ENCODE data around the gene EGFR. TPM values are rescaled to one million over a fixed set of nuclear protein-coding genes. Genes with fewer than 3 reads are reported as not detected.

The EGFR gene
- total RNA-seq: not detected

- DNase-seq: no peak
Measured at GRCh38 chr7:55018361-55019190, at the start of gene EGFR. TSS of gene EGFR (plus strand) at chr7:55019017. CDS start at chr7:55019278, 261 bp downstream.

GRCh38 chr7:54969208-54969967, 49.4 kb upstream of the EGFR start:
- DNase-seq: no peak

- DNase-seq: no peak
Measured at GRCh38 chr7:54972733-54973294, 46.0 kb upstream of the EGFR start.

- DNase-seq: no peak
Measured at GRCh38 chr7:54978364-54979116, 40.3 kb upstream of the EGFR start.

- DNase-seq: no peak
Measured at GRCh38 chr7:54980521-54980920, 38.3 kb upstream of the EGFR start.

GRCh38 chr7:54981913-54982312, 36.9 kb upstream of the EGFR start:
- DNase-seq: no peak

DNA sequence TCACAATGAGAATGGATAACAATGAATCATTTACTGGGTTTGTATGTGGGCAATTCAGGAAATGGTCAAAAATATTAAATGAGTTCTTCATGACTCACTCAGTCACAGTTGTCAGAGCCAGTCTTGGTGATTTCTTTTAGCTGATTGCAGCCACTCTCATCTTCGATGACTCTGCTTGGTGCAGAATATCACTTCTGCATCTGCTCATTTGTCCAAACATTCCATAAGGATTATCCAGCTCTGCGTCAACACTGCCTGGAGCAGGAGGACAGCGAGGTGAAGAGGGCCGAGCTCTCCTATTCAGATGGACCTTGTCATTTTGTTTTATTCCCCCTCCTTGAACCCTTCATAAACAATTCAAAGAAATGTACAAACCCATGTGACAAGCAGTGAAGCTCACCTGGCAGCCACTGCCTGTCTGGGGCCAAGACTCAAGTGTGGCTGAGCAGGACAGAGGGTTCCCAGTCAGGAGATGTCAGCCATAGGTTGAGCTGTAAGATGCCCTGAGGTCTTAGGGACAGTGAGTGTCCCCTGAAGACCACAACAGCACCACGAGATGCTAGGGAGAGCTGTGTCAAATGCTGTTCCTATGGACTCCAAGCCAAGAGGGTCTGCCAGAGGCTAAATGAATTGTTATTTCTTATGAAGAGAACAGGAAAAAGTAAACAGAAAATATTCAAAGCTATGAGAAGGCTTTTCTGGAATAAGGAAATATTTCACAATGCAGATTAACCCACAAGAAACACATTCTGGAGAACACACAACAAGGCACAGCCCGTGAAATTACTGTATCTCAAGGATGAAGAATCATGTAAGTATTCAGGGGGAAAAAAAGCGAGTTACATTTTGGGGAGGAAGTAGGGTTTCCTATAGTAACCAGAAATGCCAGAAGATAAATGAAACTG, 33.1 kb upstream of the EGFR start:
- DNase-seq: no peak

DNA sequence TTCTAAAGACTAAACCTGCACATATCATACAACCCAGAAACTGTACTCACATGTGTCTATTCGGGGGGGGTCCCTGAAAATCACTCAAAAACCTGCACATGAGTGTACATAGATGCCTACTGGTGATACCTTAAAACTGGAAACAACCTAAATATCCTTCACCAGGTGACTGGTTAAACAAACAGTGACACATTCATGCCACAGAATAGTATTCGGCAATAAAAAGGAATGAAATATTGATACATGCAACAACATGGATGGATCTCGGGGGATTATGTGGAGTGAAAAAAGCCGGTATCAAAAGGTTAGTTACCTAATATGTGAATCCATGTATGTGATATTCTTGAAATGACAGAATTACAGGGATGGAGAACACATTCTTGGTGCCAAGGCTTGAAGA, 32.1 kb upstream of the EGFR start:
- DNase-seq: no peak

- DNase-seq: no peak
Measured at GRCh38 chr7:54987772-54988171, 31.0 kb upstream of the EGFR start.

DNA sequence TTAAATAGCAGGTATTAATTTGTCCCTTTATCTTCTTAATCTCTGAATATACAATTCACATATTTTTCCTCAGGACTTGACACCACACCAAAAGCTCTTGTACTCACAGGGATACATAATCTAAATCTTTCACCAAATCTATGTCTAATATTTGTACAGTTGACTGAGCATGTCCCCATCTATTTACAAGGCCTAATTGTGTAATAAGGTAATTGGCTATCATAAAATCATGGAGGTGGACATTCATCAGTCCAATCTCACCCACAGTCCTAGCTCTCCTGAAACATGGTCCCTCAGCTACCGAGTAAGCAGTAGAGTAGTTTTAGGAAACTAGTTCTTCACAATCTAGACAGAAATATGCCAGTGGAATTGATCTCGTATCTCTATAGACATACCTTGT, 30.3 kb upstream of the EGFR start:
- DNase-seq: no peak

GRCh38 chr7:54989453-54990225, 29.2 kb upstream of the EGFR start:
- DNase-seq: no peak

GRCh38 chr7:54991341-54991740, 27.5 kb upstream of the EGFR start:
- no peak for DNase-seq

DNA sequence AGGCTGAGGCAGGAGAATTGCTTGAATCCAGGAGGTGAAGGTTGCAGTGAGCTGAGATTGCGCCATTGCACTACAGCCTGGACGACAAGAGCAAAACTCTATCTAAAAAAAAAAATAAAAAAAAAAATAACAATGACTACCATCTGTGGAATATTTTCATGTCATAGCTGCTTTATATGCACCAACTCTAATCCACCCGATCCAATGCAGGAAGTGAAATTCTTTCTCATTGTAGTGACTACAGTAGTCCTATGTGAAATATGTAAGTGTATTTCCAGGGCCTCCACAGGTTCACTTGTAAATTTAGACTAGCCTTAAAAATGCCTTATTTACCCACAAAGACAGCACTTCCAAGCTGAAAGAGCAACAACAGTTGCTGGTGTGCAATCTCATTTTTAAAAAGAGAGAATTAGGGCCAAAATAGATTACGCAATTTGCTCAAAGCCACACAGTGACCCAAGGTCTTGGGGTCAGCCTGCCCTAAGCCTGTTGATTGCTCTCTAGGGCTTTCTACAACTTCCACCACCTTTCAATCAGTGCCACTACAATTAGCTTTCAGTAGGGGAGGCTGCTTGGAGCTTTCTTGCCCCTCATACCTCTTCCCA, 25.8 kb upstream of the EGFR start:
- no peak for DNase-seq

- DNase-seq: no peak
Measured at GRCh38 chr7:54995166-54995565, 23.7 kb upstream of the EGFR start.

DNA sequence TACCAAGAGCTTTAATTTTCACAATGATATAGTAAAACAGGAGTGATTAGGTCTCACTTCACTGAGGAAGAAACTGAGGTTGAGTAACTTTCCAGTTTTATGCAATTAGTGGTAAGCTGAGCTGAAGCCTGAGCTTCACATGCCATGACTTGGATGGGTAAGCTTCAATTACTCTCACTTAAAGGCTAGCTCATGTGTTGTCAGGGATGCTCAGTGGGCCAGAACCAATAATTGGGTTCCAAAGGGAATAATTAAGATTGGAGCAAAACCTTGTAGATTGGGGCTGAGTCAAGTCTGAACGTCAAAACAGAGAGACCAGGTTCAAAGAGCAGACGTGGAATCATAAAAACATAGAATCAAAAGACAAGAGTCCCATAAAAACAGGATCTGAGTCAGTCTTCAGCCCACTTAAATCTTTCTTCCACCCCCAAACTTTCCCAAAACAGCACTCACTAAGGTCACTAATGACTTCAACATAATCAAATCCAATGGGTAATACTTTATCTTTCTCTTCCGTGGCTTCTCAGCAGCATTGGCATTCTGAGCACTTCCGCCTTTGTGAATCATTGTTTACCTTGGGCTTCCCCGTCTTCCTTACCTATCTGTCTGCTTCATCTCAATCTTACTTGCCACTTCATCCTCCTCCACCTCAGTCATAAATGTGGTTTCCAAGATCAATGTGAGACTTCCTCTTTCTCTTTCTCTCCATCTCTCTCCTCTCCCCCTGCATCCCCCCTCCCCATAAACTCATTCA, 23.0 kb upstream of the EGFR start:
- DNase-seq: no peak

DNA sequence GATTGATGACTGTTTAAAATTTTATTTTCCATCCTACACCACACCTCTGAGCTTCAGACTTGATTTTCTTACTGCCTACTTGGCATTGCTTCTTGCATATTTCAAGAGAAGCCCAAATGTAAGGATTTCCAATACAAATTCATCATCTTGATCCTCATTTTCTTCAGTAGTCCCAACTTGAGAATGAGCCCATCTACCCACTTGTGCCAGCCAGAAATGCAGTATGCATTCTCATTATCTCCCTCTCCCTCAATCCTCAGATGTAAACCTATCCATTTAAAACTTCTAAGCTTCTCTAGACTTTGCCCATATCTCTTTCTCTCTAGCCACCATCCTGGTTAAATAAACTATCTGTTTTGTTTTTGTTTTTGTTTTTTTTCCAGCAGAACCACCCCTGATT, 22.4 kb upstream of the EGFR start:
- no peak for DNase-seq

DNA sequence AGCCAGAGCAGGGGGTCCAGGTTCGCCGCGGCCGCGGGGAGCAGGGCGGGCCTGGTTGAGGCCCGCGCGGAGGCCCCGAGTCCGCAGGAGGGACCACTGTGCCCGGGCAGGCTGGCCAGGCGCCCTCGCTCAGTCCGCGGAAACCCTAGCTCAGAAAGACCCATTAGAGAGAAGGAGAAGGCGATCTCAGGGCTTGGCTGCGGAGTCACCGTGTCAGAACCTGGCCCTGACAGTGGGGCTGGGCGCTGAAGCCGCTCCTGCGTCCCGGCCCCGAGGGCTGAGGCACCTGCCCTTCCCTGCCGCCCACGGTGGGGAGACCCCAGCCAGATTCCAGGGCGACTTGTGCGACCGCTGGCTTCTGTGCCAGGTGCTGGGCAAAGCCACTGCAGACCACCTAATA, 14.2 kb upstream of the EGFR start:
- no peak for DNase-seq

- DNase-seq: no peak
Measured at GRCh38 chr7:55005241-55005851, 13.5 kb upstream of the EGFR start.

DNA sequence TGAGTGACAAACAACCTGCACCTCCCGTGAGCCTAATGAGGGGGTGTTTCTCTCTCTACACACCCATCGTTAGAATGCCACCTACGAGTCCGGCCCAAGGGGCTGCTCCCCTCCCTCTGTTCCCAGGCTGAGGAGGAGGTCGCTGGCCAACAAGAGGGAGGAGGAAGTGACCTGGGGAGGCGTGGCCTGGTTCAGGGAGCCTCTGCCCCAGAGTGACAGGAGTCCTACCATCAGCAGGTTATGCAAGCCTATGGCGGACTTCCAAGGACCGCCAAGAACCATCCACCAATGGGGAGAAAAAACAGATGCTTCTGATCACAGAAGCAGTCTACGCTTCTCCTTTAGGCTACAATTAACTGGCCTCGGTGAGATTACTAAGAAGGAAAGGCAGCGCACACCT, 12.3 kb upstream of the EGFR start:
- no peak for DNase-seq

GRCh38 chr7:55013851-55014250, 5.0 kb upstream of the EGFR start:
- no peak for DNase-seq
